ENCODE results near the gene EIF3F.

EIF3F gene

GRCh38 chr11:8025123-8025522 is 38.0 kb downstream of the EIF3F start:
- DNase-seq (ENCODE audit: low read depth): no peak
- no peak overlapping the region for H3K4me3 ChIP-seq (replicated peaks; ENCODE audit: low read depth, low read length)
- no peak for TF ChIP-seq CTCF (IDR thresholded peaks at IDR 0.05; ENCODE audit: low read length, missing control alignments)

- peak; percentile 67 for DNase-seq (ENCODE audit: low read depth)
- no peak overlapping the region for H3K4me3 ChIP-seq (replicated peaks; ENCODE audit: low read depth, low read length)
- TF ChIP-seq CTCF (IDR thresholded peaks at IDR 0.05; ENCODE audit: low read length, missing control alignments): no peak
These were observed 38.7 kb downstream of the EIF3F start for GRCh38 chr11:8025816-8026215.

GRCh38 chr11:8026982-8027381 is 39.8 kb downstream of the EIF3F start:
- no peak overlapping the region for H3K4me3 ChIP-seq (replicated peaks; ENCODE audit: low read depth, low read length)
- no peak for DNase-seq (ENCODE audit: low read depth)
- TF ChIP-seq CTCF (IDR thresholded peaks at IDR 0.05; ENCODE audit: low read length, missing control alignments): no peak

GRCh38 chr11:8028766-8029165 is 41.6 kb downstream of the EIF3F start:
- no peak for DNase-seq (ENCODE audit: low read depth)
- TF ChIP-seq CTCF (IDR thresholded peaks at IDR 0.05; ENCODE audit: low read length, missing control alignments): no peak
- H3K4me3 ChIP-seq (replicated peaks; ENCODE audit: low read depth, low read length): no peak overlapping the region

- DNase-seq (ENCODE audit: low read depth): no peak
- no peak for TF ChIP-seq CTCF (IDR thresholded peaks at IDR 0.05; ENCODE audit: low read length, missing control alignments)
- H3K4me3 ChIP-seq (replicated peaks; ENCODE audit: low read depth, low read length): no peak overlapping the region
These were observed 43.5 kb downstream of the EIF3F start for GRCh38 chr11:8030526-8031247.

- no peak for DNase-seq (ENCODE audit: low read depth)
- TF ChIP-seq CTCF (IDR thresholded peaks at IDR 0.05; ENCODE audit: low read length, missing control alignments): no peak
- H3K4me3 ChIP-seq (replicated peaks; ENCODE audit: low read depth, low read length): no peak overlapping the region
These were observed 44.3 kb downstream of the EIF3F start for GRCh38 chr11:8031248-8032115.

All from fibroblast of pulmonary artery (primary cell).